GM06990 (cell line): ENCODE results near the gene NME3.

Experiments used
- DNase-seq: peaks from one replicate; pipeline ENCODE4 v3.0.0-alpha.2; 2011; ENCODE audit not compliant: insufficient read length; ENCODE audit errors: extremely low read depth
- H3K27me3 ChIP-seq: replicated peaks from 2 replicates; pipeline ENCODE4 v1.6.0; 2011; ENCODE audit warnings: low read length; ENCODE audit not compliant: control insufficient read depth, insufficient read depth
- H3K36me3 ChIP-seq: 2 replicates; pipeline ENCODE4 v1.5.1; 2011; ENCODE audit warnings: low read length; ENCODE audit not compliant: control insufficient read depth, insufficient read depth
- H3K4me3 ChIP-seq: replicated peaks from 2 replicates; pipeline ENCODE4 v1.5.1; 2011; ENCODE audit warnings: low read depth, mild to moderate bottlenecking, control low read depth, low read length
- TF ChIP-seq, protein P1 (sequence below): IDR thresholded peaks from 2 replicates; pipeline ENCODE4 v1.5.1; 2011; ENCODE audit warnings: low read length, control low read depth, mild to moderate bottlenecking, inconsistent platforms; ENCODE audit not compliant: insufficient read depth, poor library complexity, severe bottlenecking

Gene NME3

DNA sequence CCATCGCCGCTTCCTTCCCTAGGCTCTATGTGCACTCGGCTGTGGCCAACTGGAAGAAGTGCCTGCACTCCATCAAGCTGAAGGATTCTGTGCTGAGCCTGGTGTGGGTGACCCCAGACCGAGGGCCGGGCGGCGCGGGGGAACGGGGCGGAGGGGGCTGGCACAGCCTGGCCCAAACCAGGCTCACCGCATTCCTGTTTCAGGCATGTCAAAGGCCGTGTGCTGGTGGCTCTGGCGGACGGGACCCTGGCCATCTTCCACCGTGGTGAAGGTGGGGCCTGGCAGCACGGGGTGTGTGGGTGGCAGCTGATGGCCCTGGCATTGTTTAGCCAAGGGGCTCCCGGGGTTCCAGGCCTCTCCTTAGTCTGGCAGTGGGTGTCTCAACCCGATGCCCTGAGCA, 4.6 kb downstream of the NME3 start:
- Histone ChIP-seq H3K36me3 (peaks cover 55% of the 10 kb centered on the region), H3K4me3 (no peak overlapping the region), H3K27me3 (no peaks in the 10 kb centered on the region)
- no peak for DNase-seq
- TF ChIP-seq, protein P1, sequence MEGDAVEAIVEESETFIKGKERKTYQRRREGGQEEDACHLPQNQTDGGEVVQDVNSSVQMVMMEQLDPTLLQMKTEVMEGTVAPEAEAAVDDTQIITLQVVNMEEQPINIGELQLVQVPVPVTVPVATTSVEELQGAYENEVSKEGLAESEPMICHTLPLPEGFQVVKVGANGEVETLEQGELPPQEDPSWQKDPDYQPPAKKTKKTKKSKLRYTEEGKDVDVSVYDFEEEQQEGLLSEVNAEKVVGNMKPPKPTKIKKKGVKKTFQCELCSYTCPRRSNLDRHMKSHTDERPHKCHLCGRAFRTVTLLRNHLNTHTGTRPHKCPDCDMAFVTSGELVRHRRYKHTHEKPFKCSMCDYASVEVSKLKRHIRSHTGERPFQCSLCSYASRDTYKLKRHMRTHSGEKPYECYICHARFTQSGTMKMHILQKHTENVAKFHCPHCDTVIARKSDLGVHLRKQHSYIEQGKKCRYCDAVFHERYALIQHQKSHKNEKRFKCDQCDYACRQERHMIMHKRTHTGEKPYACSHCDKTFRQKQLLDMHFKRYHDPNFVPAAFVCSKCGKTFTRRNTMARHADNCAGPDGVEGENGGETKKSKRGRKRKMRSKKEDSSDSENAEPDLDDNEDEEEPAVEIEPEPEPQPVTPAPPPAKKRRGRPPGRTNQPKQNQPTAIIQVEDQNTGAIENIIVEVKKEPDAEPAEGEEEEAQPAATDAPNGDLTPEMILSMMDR = no peak

DNA sequence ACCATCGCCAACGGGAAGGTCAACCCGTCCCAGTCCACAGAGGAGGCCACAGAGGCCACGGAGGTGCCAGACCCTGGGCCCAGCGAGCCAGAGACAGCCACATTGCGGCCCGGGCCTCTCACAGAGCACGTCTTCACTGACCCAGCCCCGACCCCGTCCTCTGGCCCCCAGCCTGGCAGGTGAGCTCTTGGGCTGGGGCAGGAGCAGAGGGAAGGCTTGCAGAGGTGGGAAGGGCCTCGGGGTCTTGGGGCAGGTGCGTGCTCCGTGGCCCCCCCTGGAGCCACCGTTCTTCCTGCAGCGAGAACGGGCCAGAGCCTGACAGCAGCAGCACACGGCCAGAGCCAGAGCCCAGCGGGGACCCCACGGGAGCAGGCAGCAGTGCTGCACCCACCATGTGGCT, 5.1 kb downstream of the NME3 start:
- H3K36me3 ChIP-seq = peaks cover 56% of the 10 kb centered on the region
- H3K4me3 ChIP-seq = no peak overlapping the region
- TF ChIP-seq, protein P1 = no peak
- no peak for DNase-seq
- no peaks in the 10 kb centered on the region for H3K27me3 ChIP-seq

DNA sequence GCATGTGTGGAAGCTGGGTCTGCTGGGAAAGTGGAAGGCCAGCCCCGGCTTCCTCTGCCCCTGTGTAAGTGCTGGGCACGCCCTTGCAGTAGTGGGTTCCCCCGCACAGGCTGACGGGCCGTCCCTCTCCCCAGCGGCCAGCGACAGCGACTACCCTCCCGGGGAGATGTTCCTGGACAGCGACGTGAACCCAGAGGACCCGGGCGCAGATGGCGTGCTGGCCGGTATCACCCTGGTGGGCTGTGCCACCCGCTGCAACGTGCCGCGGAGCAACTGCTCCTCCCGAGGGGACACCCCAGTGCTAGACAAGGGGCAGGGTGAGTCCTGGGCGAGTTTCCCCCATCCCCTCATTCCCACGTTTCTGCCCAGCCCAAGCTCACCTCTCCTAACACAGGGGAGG, 5.5 kb downstream of the NME3 start:
- H3K4me3 ChIP-seq = no peak overlapping the region
- DNase-seq = no peak
- H3K36me3 ChIP-seq = peaks cover 58% of the 10 kb centered on the region
- TF ChIP-seq, protein P1 = no peak
- no peaks in the 10 kb centered on the region for H3K27me3 ChIP-seq

DNA sequence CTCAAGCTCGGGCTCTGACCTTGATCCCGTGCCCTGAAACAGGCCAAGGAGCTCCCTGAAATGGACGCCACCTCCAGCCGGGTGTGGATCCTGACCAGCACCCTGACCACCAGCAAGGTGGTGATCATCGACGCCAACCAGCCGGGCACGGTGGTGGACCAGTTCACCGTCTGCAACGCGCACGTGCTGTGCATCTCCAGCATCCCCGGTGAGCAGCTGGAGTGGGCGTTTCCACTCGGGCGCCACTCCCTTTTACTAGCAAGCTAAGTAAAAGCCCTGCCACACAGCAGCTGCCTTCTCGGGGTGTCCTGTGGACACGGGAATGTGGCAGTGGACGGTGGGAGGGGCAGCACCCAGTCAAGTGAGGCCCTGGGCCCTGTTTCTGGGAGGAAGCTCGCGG, 6.4 kb downstream of the NME3 start:
- DNase-seq = no peak
- no peaks in the 10 kb centered on the region for H3K27me3 ChIP-seq
- no peak overlapping the region for H3K4me3 ChIP-seq
- peaks cover 62% of the 10 kb centered on the region for H3K36me3 ChIP-seq
- TF ChIP-seq, protein P1 = no peak

DNA sequence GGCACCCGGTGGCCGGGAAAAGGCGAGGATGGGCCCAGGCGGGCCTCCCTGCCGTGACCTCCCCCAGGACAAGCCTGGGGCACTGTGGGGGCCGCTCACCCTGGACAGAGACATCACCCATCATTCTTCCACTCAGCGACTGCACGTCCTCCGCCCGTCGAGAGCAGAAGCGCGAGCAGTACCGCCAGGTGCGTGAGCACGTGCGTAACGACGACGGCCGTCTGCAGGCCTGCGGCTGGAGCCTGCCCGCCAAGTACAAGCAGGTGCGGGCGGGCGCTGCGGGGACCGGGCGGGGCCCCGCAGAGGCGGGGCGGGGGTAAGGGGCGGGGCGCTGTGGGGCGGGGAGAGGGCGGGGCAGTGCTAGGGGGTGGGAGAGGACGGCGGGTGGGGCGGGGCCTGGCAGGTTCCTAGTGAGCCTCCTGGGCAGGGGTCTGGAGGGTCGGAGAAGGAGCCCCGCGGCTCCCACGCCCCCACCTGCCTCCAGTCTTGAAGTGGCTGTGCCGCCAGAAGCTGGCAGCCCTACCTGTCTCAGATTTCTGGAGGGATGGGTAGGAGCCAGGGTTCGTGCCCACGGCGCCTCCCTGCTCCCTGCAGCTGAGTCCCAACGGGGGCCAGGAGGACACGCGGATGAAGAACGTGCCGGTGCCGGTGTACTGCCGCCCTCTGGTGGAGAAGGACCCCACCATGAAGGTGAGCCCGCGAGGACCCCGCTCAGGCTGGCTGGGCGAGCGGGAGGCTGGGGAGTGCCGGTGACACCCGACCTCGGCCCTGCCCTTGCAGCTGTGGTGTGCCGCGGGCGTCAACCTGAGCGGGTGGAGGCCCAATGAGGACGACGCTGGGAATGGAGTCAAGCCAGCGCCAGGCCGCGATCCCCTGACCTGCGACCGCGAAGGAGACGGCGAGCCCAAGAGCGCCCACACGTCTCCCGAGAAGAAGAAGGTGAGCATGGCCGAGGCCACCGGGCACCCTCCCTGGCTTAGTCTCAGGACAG, 7.5 kb downstream of the NME3 start:
- no peaks in the 10 kb centered on the region for H3K27me3 ChIP-seq
- H3K4me3 ChIP-seq = no peak overlapping the region
- H3K36me3 ChIP-seq = peaks cover 57% of the 10 kb centered on the region
- TF ChIP-seq, protein P1 = peak; percentile 22
- no peak for DNase-seq
